Lung (tissue), 12 donors: ENCODE results near the gene CCDC157. TPM values are rescaled to one million over a fixed set of nuclear protein-coding genes. Genes with fewer than 3 reads are reported as not detected.

Experiments
- ATAC-seq: fragments of 200-7000 bp; cut with Tn5 transposase; one replicate; pipeline ENCODE4 v1.9.1; 2020; ENCODE audit warnings: moderate number of reproducible peaks; ENCODE audit not compliant: insufficient read depth, low FRiP score
- DNase-seq, 3 donors: peaks; one replicate each; pipeline ENCODE4 v3.0.0-alpha.2; 2013 to 2017
- H3K27ac ChIP-seq, 2 donors: one replicate each; pipeline ENCODE4 v1.5.1; 2013; ENCODE audit warnings: mild to moderate bottlenecking in 2 of 2, moderate library complexity in 2 of 2, control low read depth in 1 of 2, inconsistent platforms in 1 of 2, low read depth in 1 of 2, low read length in 1 of 2
- H3K27me3 ChIP-seq, 3 donors: one replicate each; pipeline ENCODE4 v1.5.1; 2013; ENCODE audit warnings: low read length in 2 of 3; ENCODE audit not compliant: control insufficient read depth in 3 of 3, insufficient read depth in 3 of 3
- H3K36me3 ChIP-seq, 4 donors: one replicate each; pipeline ENCODE4 v1.5.1; 2013; ENCODE audit warnings: low read length in 4 of 4, mild to moderate bottlenecking in 1 of 4, moderate library complexity in 1 of 4; ENCODE audit not compliant: control insufficient read depth in 4 of 4, insufficient read depth in 4 of 4
- H3K4me1 ChIP-seq, 5 donors: one replicate each; pipeline ENCODE4 v1.5.1; 2013; ENCODE audit warnings: low read length in 5 of 5, mild to moderate bottlenecking in 2 of 5, moderate library complexity in 1 of 5; ENCODE audit not compliant: control insufficient read depth in 5 of 5, insufficient read depth in 5 of 5
- H3K4me3 ChIP-seq: one replicate; pipeline ENCODE4 v1.5.1; 2013; ENCODE audit warnings: mild to moderate bottlenecking, control low read depth, moderate library complexity
- H3K9ac ChIP-seq, 2 donors: one replicate each; pipeline ENCODE4 v1.5.1; 2013; ENCODE audit warnings: low read length in 2 of 2, control low read depth in 1 of 2; ENCODE audit not compliant: insufficient read depth in 1 of 2
- H3K9me3 ChIP-seq, 4 donors: one replicate each; pipeline ENCODE4 v1.5.1; 2013; ENCODE audit warnings: low read length in 3 of 4, mild to moderate bottlenecking in 1 of 4, moderate library complexity in 1 of 4; ENCODE audit not compliant: control insufficient read depth in 4 of 4, insufficient read depth in 3 of 4
- CTCF ChIP-seq: IDR thresholded peaks from 2 replicates; pipeline ENCODE4 v1.5.1; 2012; ENCODE audit warnings: mild to moderate bottlenecking; ENCODE audit errors: control extremely low read depth, extremely low read depth
- WGBS, 2 donors: extraction: QIAGEN DNeasy Blood & Tissue Kit; methylation state at CpG; one replicate each; pipeline ENCODE4 v1.1.7; 2013; 5-methylcytosine and 5-hydroxymethylcytosine counted together
- polyA plus RNA-seq, 2 donors: library from polyadenylated mRNA; stranded (reverse); fragments of 200-250 nt; gene quantifications; one replicate each; pipeline ENCODE4 v1.2.1, GENCODE V29; 2013
- total RNA-seq, 2 donors: library from RNA; depleted of rRNA in 1 of 2; stranded (reverse); fragments of >200 nt in 1 of 2; gene quantifications; one replicate each; pipeline ENCODE4 v1.2.1, GENCODE V29; 2014 to 2021
- donor health status: control.
- donor health status: control.
- donor health status: Bipolar disorder and iron deficiency.
- donor health status: healthy.
- donor health status: DM: yes; HTN: yes; CAD: no.

Gene CCDC157
- total and polyA plus RNA-seq, 4 donors = 4.1 to 11.9 (median 8.5) TPM

- whole genome bisulfite sequencing, 2 donors = 37 to 46% methylated on average over 18 of the region's 18 CpGs
- Histone ChIP-seq H3K9me3 (no peaks in the 10 kb centered on the region), H3K36me3 (peaks cover 0 to 8% (median 5%) of the 10 kb centered on the region in 4 donors), H3K4me1 (peaks cover 11 to 29% (median 17%) of the 10 kb centered on the region in 5 donors), H3K9ac (peak overlapping the region; percentile 15 to 83), H3K4me3 (peak overlapping the region; percentile 67), H3K27ac (peak overlapping the region; percentile 96 to 98), H3K27me3 (no peaks in the 10 kb centered on the region)
- DNase-seq (peak; percentile 59 to 65 (median 63)), ATAC-seq (peak; percentile 38)
- TF ChIP-seq CTCF = no peak
These were observed 65.9 kb downstream of the CCDC157 start for GRCh38 chr22:30422481-30423300.

GRCh38 chr22:30423301-30423958 lies 66.6 kb downstream of the CCDC157 start:
- H3K9ac ChIP-seq = peak overlapping the region; percentile 15 to 83
- ATAC-seq = peak; percentile 36
- no peak for TF ChIP-seq CTCF
- DNase-seq = peak in 1 of 3 donors; percentile 56
- no peaks in the 10 kb centered on the region for H3K9me3 ChIP-seq
- H3K4me1 ChIP-seq = peaks cover 11 to 29% (median 17%) of the 10 kb centered on the region in 5 donors
- no peaks in the 10 kb centered on the region for H3K27me3 ChIP-seq
- peak overlapping the region; percentile 67 for H3K4me3 ChIP-seq
- H3K36me3 ChIP-seq = peaks cover 0 to 8% (median 3%) of the 10 kb centered on the region in 4 donors
- 0% methylated on average over 45 of the region's 45 CpGs for WGBS, 2 donors
- H3K27ac ChIP-seq = peak overlapping the region; percentile 96 to 98

DNA sequence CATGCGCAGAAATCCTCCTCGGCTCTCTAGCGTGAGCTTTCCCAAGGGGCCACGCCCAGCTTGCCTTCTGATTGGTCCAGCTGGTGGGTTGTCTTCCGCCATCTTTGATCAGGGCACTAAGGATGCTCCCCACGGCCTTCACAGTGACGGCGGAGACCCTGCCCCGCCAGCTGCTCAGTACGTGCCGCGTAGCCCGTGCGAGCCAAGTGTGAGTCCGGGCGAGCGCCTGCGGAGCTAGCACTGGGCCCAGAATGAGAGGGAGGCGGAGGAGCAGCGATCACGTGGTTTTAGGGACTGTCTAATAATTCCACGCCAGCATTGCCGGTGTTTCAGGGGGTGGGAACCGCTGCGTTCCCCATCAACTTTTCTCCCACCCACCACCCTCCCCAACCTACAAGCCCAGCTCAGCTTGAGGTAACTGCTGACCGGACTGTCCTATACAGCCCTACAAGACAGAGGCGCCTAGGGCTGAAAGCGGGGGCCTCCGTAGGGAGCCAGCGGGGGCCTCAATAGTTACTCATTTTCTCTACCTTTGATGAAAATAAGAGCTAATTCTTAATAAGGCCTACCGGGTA lies 67.2 kb downstream of the CCDC157 start:
- Histone ChIP-seq H3K9ac (peak overlapping the region; percentile 66 to 76), H3K4me3 (peak overlapping the region; percentile 67), H3K4me1 (peaks cover 11 to 29% (median 17%) of the 10 kb centered on the region in 5 donors), H3K36me3 (peaks cover 0 to 8% (median 1%) of the 10 kb centered on the region in 4 donors), H3K9me3 (no peaks in the 10 kb centered on the region), H3K27ac (peak overlapping the region; percentile 96 to 98), H3K27me3 (no peaks in the 10 kb centered on the region)
- 1 to 2% methylated on average over 31 of the region's 31 CpGs for WGBS, 2 donors
- DNase-seq (peak; percentile 100), ATAC-seq (peak; percentile 88)
- TF ChIP-seq CTCF = no peak
